GM04503 (cell line): ENCODE results near the gene CRYGN.

ENCODE experiments used
- DNase-seq: peaks from one replicate; pipeline ENCODE4 v3.0.0-alpha.2; 2012; ENCODE audit warnings: low read depth

CRYGN gene

GRCh38 chr7:151426904-151427704 lies 12.8 kb downstream of the CRYGN start:
- DNase-seq, result no peak

GRCh38 chr7:151426441-151426903 lies 13.5 kb downstream of the CRYGN start:
- no peak for DNase-seq

- no peak for DNase-seq
These were observed 14.1 kb downstream of the CRYGN start for GRCh38 chr7:151425670-151426440.

GRCh38 chr7:151424799-151425198 lies 15.1 kb downstream of the CRYGN start:
- DNase-seq, result no peak

- DNase-seq, result no peak
These were observed 16.0 kb downstream of the CRYGN start for GRCh38 chr7:151423936-151424335.

- DNase-seq, result no peak
These were observed 16.7 kb downstream of the CRYGN start for GRCh38 chr7:151423226-151423625.

GRCh38 chr7:151422212-151422611 lies 17.7 kb downstream of the CRYGN start:
- no peak for DNase-seq

GRCh38 chr7:151420144-151420543 lies 19.8 kb downstream of the CRYGN start:
- DNase-seq, result no peak

- DNase-seq, result no peak
These were observed 23.0 kb downstream of the CRYGN start for GRCh38 chr7:151416941-151417315.

GRCh38 chr7:151416112-151416940 lies 23.6 kb downstream of the CRYGN start:
- no peak for DNase-seq

GRCh38 chr7:151415375-151416105 lies 24.4 kb downstream of the CRYGN start:
- no peak for DNase-seq

GRCh38 chr7:151413241-151413640 lies 26.7 kb downstream of the CRYGN start:
- no peak for DNase-seq

GRCh38 chr7:151412318-151412717 lies 27.6 kb downstream of the CRYGN start:
- no peak for DNase-seq

GRCh38 chr7:151411551-151411950 lies 28.4 kb downstream of the CRYGN start:
- DNase-seq, result no peak

GRCh38 chr7:151410405-151411390 lies 29.2 kb downstream of the CRYGN start:
- no peak for DNase-seq

- DNase-seq, result no peak
These were observed 30.1 kb downstream of the CRYGN start, which contains the start of gene WDR86 for GRCh38 chr7:151409667-151410404. Gene WDR86 (minus strand): TSS chr7:151410038. CDS start chr7:151409589, 449 bp downstream.

- DNase-seq, result no peak
These were observed 30.9 kb downstream of the CRYGN start for GRCh38 chr7:151408839-151409666.

- no peak for DNase-seq
These were observed 31.5 kb downstream of the CRYGN start for GRCh38 chr7:151408498-151408838.
